HG02588 (cell line): ENCODE measurements around the gene MMP12.

ENCODE experiments used
- ATAC-seq: cut with Tn5 transposase; IDR thresholded peaks from one replicate; pipeline ENCODE4 v1.9.1; 2021; ENCODE audit warnings: mild to moderate bottlenecking, moderate library complexity; ENCODE audit not compliant: unreplicated experiment

MMP12 gene

GRCh38 chr11:102850973-102851745, 23.6 kb downstream of the MMP12 start:
- ATAC-seq, result no peak

GRCh38 chr11:102849311-102849710, 25.5 kb downstream of the MMP12 start:
- ATAC-seq, result no peak

GRCh38 chr11:102846292-102846691, 28.5 kb downstream of the MMP12 start:
- ATAC-seq, result no peak

- ATAC-seq, result no peak
These were observed 31.3 kb downstream of the MMP12 start, which contains the start of gene MMP3 for GRCh38 chr11:102843489-102843888. MMP3 (minus strand) TSS chr11:102843609; CDS start chr11:102843546, 63 bp downstream.

- ATAC-seq, result no peak
These were observed 31.9 kb downstream of the MMP12 start for GRCh38 chr11:102842930-102843329.

GRCh38 chr11:102840018-102840417, 34.8 kb downstream of the MMP12 start:
- ATAC-seq, result no peak

GRCh38 chr11:102837646-102838045, 37.1 kb downstream of the MMP12 start:
- ATAC-seq, result no peak

- ATAC-seq, result no peak
These were observed 37.6 kb downstream of the MMP12 start for GRCh38 chr11:102837156-102837555.

- ATAC-seq, result no peak
These were observed 38.4 kb downstream of the MMP12 start for GRCh38 chr11:102836290-102836875.

GRCh38 chr11:102833731-102834130, 41.1 kb downstream of the MMP12 start:
- no peak for ATAC-seq

- ATAC-seq, result no peak
These were observed 42.2 kb downstream of the MMP12 start for GRCh38 chr11:102832612-102833011.

GRCh38 chr11:102831489-102832440, 43.0 kb downstream of the MMP12 start:
- no peak for ATAC-seq

- no peak for ATAC-seq
These were observed 43.7 kb downstream of the MMP12 start for GRCh38 chr11:102831128-102831488.

GRCh38 chr11:102830001-102830727, 44.6 kb downstream of the MMP12 start:
- ATAC-seq, result no peak

- no peak for ATAC-seq
These were observed 45.3 kb downstream of the MMP12 start for GRCh38 chr11:102829316-102830000.

GRCh38 chr11:102824556-102824955, 50.2 kb downstream of the MMP12 start:
- no peak for ATAC-seq

- no peak for ATAC-seq
These were observed 55.3 kb downstream of the MMP12 start for GRCh38 chr11:102819491-102819890.

- no peak for ATAC-seq
These were observed 61.3 kb downstream of the MMP12 start for GRCh38 chr11:102813484-102813883.
